Vagina (tissue), 2 donors: ENCODE data around the gene PGLYRP4. TPM values are rescaled to one million over a fixed set of nuclear protein-coding genes. Genes with fewer than 3 reads are reported as not detected.
A peak's percentile ranks its signal among the peaks of the same experiment; 100 is the strongest.

ENCODE experiments used
- DNase-seq, 2 donors: peaks; one replicate each; pipeline ENCODE4 v3.0.0-alpha.2; 2017; ENCODE audit errors: extremely low spot score in 2 of 2
- H3K27ac ChIP-seq: fragments of 200-600 bp; sonication (generic); one replicate; pipeline ENCODE4 v1.5.1; 2019
- H3K27me3 ChIP-seq: fragments of 200-600 bp; sonication (generic); one replicate; pipeline ENCODE4 v1.5.1; 2019
- H3K36me3 ChIP-seq, 2 donors: fragments of 200-600 bp; sonication (generic); one replicate each; pipeline ENCODE4 v1.5.1; 2017 to 2019
- H3K4me1 ChIP-seq: fragments of 200-600 bp; sonication (generic); one replicate; pipeline ENCODE4 v1.5.1; 2019
- H3K4me3 ChIP-seq, 2 donors: fragments of 200-600 bp; sonication (generic); 1 replicate in 1 of 2; 2 replicates in 1 of 2; pipeline ENCODE4 v1.5.1; 2016 to 2019
- H3K9me3 ChIP-seq: fragments of 200-600 bp; sonication (generic); one replicate; pipeline ENCODE4 v1.5.1; 2019
- POLR2A ChIP-seq, 2 donors: fragments of 450-650 bp; IDR thresholded peaks; one replicate each; pipeline ENCODE4 v1.6.1; 2017; ENCODE audit warnings: antibody characterized with exemption in 2 of 2, mild to moderate bottlenecking in 2 of 2, moderate library complexity in 2 of 2
- POLR2AphosphoS5 ChIP-seq, 2 donors: sonication (generic); formaldehyde crosslinking; IDR thresholded peaks; one replicate each; pipeline ENCODE4 v1.9.0; 2017; ENCODE audit warnings: antibody characterized with exemption in 2 of 2, mild to moderate bottlenecking in 2 of 2, low read depth in 1 of 2; ENCODE audit not compliant: insufficient read depth in 1 of 2
- intact Hi-C: fragments of 100-400 bp; cut with DNase I; formaldehyde crosslinking; loops from one replicate; pipeline ENCODE4 v1.15.1; 2023
- total RNA-seq: library from RNA; depleted of rRNA; stranded (reverse); fragments of >200 nt; gene quantifications from one replicate; pipeline ENCODE4 v1.2.3, GENCODE V29; 2016
- TF ChIP-seq, protein P1 (sequence below), 3 experiments: fragments of 450-650 bp in 2 of 3; fragments of 200-600 bp in 1 of 3; sonication (generic) in 1 of 3; IDR thresholded peaks; one replicate each; pipeline ENCODE4 v1.5.1; 2017 to 2019; ENCODE audit warnings: antibody characterized with exemption in 3 of 3, mild to moderate bottlenecking in 2 of 3, moderate library complexity in 2 of 3

The PGLYRP4 gene
- total RNA-seq, 1 donor from 2014 or later, result 3.9 TPM

DNA sequence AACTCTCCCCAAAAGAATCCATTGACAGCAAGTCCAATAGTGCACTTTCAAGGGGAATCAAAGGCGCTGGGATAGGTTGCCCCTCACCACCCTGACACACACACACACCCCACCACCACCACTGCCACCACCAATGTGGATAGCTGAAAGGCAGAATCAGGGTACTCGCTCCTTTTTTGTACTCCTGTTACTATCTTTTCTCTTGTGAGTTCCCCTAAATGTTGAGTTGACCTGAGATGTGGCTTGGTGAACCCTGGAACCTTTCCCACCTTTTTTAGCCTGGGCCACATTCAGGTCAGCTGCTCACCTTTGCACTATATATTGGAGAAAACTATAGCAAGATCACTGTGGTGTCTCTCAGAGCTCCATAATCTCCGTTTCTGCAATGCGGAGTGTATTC lies 38.4 kb upstream of the PGLYRP4 start:
- H3K27ac ChIP-seq, result no peak overlapping the region
- DNase-seq, result peak in 1 of 2 donors; percentile 60
- intact Hi-C loops, result no loop called here
- TF ChIP-seq, protein P1, sequence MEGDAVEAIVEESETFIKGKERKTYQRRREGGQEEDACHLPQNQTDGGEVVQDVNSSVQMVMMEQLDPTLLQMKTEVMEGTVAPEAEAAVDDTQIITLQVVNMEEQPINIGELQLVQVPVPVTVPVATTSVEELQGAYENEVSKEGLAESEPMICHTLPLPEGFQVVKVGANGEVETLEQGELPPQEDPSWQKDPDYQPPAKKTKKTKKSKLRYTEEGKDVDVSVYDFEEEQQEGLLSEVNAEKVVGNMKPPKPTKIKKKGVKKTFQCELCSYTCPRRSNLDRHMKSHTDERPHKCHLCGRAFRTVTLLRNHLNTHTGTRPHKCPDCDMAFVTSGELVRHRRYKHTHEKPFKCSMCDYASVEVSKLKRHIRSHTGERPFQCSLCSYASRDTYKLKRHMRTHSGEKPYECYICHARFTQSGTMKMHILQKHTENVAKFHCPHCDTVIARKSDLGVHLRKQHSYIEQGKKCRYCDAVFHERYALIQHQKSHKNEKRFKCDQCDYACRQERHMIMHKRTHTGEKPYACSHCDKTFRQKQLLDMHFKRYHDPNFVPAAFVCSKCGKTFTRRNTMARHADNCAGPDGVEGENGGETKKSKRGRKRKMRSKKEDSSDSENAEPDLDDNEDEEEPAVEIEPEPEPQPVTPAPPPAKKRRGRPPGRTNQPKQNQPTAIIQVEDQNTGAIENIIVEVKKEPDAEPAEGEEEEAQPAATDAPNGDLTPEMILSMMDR (IDR thresholded peaks at IDR 0.05), result no peak
- TF ChIP-seq POLR2A (IDR thresholded peaks at IDR 0.05) (no peak), POLR2AphosphoS5 (IDR thresholded peaks at IDR 0.05; ENCODE audit: insufficient read depth in 1 of 2, low read depth in 1 of 2) (no peak)
- H3K27me3 ChIP-seq, result no peaks in the 10 kb centered on the region
- H3K9me3 ChIP-seq, result no peaks in the 10 kb centered on the region
- no peak overlapping the region for H3K4me3 ChIP-seq
- no peaks in the 10 kb centered on the region for H3K4me1 ChIP-seq
- no peaks in the 10 kb centered on the region for H3K36me3 ChIP-seq

DNA sequence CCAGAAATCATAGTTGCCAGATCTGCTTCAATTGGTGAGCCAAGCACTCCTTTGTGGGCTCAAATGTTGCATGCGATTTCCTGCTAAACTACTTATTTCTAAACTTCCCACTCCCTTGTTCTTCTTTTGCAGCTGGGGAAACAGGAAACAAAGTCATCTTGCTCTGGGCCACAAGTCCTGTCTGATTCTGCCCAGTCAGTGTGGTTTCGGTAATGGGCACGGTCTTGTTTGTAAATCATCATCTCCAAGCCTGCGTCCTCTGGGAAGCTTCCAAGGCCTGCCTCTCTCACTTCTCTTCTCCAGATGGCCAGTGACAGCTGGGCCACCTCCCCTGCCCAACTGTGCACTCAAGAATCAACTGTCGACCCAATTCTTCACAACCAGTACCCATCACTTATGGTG lies 37.9 kb upstream of the PGLYRP4 start:
- no peak for TF ChIP-seq POLR2AphosphoS5 (IDR thresholded peaks at IDR 0.05; ENCODE audit: insufficient read depth in 1 of 2, low read depth in 1 of 2)
- TF ChIP-seq POLR2A (IDR thresholded peaks at IDR 0.05), result no peak
- TF ChIP-seq, protein P1 (IDR thresholded peaks at IDR 0.05), result no peak
- Histone ChIP-seq H3K27ac (no peak overlapping the region), H3K27me3 (no peaks in the 10 kb centered on the region), H3K4me1 (no peaks in the 10 kb centered on the region), H3K4me3 (no peak overlapping the region), H3K9me3 (no peaks in the 10 kb centered on the region), H3K36me3 (no peaks in the 10 kb centered on the region)
- intact Hi-C loops, result no loop called here
- peak; percentile 83 to 88 for DNase-seq

DNA sequence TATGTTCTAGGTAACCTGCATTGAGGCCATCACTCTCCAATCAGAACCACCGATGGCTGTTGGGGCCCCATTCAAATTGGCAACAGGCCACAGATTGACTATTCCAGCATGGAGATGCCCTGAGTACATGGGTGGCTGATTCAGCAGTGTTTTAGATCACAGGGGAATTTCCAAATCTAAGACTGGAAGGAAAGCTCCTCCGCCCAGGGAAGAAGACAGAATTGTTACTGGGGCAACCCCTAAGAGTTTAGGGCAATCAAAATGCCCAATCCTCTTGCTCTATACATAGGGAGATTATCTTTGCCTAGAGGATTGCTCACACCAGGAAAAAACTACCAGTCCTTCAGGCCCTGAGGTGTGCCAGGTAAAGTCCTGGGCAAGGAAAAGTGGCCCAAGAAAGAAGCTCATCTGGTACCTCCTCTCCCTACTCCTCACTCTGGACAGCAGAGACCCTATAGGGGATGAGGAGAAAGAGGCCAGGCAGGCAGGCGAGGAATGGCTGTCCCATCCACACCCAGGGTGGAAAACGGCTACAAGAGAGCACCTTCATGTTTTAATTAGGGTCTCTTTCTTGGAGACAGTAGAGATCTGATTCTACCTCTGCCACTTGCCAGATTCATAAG lies 36.4 kb upstream of the PGLYRP4 start:
- no peaks in the 10 kb centered on the region for H3K4me1 ChIP-seq
- no peaks in the 10 kb centered on the region for H3K36me3 ChIP-seq
- peak in 1 of 2 donors; percentile 58 for DNase-seq
- no peak for TF ChIP-seq POLR2A (IDR thresholded peaks at IDR 0.05)
- TF ChIP-seq, protein P1 (IDR thresholded peaks at IDR 0.05), result no peak
- TF ChIP-seq POLR2AphosphoS5 (IDR thresholded peaks at IDR 0.05; ENCODE audit: insufficient read depth in 1 of 2, low read depth in 1 of 2), result no peak
- no peaks in the 10 kb centered on the region for H3K27me3 ChIP-seq
- intact Hi-C loops, result no loop called here
- H3K4me3 ChIP-seq, result no peak overlapping the region
- H3K27ac ChIP-seq, result no peak overlapping the region
- H3K9me3 ChIP-seq, result no peaks in the 10 kb centered on the region

DNA sequence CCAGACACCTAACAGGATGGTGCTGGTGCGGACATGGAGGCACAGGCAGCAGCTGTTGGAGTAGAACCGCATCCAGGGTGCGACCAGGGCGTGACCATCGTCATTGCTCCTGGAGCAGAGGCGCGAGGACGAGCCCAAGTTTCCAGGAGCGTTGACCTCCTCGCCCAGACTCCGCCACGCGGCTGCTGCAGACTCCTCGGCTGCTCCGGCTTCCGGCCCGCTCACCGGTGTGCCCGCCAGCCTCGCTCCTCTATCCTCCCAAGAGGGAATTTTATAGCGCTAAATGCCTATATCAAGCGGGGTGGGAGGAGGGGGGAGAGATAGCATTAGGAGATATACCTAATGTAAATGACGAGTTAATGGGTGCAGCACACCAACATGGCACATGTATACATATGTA lies 32.1 kb upstream of the PGLYRP4 start:
- H3K36me3 ChIP-seq, result no peaks in the 10 kb centered on the region
- no peaks in the 10 kb centered on the region for H3K9me3 ChIP-seq
- H3K4me1 ChIP-seq, result no peaks in the 10 kb centered on the region
- TF ChIP-seq, protein P1 (IDR thresholded peaks at IDR 0.05), result no peak
- TF ChIP-seq POLR2A (IDR thresholded peaks at IDR 0.05) (no peak), POLR2AphosphoS5 (IDR thresholded peaks at IDR 0.05; ENCODE audit: insufficient read depth in 1 of 2, low read depth in 1 of 2) (no peak)
- peak in 1 of 2 donors; percentile 25 for DNase-seq
- no peak overlapping the region for H3K27ac ChIP-seq
- no peaks in the 10 kb centered on the region for H3K27me3 ChIP-seq
- intact Hi-C loops, result no loop called here
- no peak overlapping the region for H3K4me3 ChIP-seq

DNA sequence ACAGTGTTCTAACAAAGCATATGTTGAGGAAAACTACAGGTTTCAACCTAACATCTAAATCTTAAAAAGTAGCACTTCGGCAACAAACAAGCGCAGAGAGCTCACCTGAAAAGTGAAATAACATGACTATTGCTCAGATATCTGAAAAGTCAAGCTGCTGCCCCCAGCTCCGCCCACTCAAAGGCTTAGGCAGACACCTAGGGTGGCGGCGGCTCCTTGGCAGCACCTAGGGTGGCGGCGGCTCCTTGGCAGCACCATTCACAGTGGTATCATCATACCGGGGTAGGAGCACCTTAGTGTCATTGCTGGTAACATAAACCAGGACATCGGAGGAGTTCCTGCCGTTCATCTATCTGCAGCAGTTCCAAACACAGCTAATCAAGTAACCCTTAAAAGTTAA lies 30.9 kb upstream of the PGLYRP4 start:
- no peaks in the 10 kb centered on the region for H3K36me3 ChIP-seq
- no peaks in the 10 kb centered on the region for H3K9me3 ChIP-seq
- DNase-seq, result no peak
- H3K4me1 ChIP-seq, result no peaks in the 10 kb centered on the region
- no peak overlapping the region for H3K27ac ChIP-seq
- intact Hi-C loops, result no loop called here
- TF ChIP-seq, protein P1 (IDR thresholded peaks at IDR 0.05), result no peak
- TF ChIP-seq POLR2AphosphoS5 (IDR thresholded peaks at IDR 0.05; ENCODE audit: insufficient read depth in 1 of 2, low read depth in 1 of 2) (no peak), POLR2A (IDR thresholded peaks at IDR 0.05) (no peak)
- no peaks in the 10 kb centered on the region for H3K27me3 ChIP-seq
- no peak overlapping the region for H3K4me3 ChIP-seq
